KG1 (cell line): Measurements from ENCODE around the gene CDK17.
"Not testable (repeated sequence)": the region's sequence is repeated elsewhere in the genome, so short reads cannot be mapped to it uniquely, and the experiment has no call there.

Experiments
- DNase-seq: peaks from one replicate; lab custom pipeline; 2025; lab: John Stamatoyannopoulos, UW

The CDK17 gene

DNA sequence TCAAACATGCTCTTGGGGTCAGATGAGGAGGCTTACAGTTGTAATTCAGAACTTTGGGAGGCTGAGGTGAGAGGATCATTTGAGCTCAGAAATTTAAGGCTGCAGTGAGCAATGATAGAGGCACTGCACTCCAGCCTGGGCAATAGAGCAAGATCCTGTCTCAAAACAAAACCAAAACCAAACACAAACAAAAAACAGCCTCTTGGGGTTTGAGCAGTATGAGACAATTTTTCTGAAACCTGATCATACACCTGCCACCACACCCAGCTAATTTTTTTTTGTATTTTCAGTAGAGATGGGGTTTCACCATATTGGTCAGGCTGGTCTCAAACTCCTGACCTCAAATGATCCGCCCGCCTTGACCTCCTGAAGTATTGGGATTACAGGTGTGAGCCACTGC lies 17.4 kb upstream of the CDK17 start:
- not testable (repeated sequence) for DNase-seq

DNA sequence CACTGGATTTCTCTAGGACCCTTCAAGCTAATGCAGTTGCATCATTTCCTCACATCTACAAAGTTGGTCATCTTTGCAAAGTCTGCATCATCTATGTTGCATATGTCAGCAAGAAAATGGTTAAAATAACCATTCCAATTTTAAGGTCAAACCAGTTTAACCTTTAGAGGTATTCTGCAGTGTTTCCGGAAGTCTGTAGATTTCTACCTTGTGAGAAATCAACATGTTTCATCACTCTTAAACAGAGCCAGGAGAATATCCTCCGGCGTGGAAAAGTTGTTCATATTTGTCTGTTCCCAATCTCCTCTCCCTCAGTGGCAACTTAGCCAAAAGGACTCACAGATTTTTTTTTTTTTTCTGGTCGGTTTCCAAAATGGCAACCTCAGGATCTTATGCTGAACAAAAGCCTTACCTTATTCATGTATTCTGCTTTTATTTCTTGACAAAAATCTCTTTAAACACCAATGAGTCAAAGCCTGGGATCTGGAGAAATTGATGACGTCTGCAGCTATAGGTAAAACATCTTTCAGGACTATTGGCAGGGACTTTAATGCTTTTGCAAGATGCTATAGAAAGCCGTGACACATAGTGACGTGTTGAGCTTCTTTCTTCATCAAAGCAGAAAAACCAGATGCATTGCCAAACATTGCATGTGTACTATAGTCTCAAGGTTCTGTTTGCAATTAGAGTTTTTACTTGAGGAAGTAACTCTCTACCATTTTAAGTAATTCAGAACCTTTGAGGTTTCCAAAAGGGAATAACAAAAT lies 16.0 kb upstream of the CDK17 start:
- no peak for DNase-seq

DNA sequence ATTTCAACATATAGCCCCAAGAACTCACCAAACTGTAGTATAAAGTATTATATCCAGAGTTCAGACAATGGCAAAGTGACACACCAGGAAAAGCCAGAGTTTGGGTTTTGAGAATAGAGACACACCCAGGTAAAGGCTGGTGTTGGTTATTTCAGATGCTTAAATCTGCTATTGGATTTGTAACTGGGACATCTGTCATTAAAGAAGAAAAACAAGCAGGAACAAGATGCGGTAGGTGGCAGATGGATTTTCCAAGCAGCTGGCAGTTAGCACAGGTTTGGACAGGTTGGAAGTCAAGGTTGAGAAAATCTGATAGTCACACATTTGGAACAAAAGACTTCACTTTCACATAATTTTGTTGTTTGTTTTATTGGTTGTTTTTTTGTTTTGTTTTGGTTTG lies 14.4 kb upstream of the CDK17 start:
- DNase-seq: no peak

DNA sequence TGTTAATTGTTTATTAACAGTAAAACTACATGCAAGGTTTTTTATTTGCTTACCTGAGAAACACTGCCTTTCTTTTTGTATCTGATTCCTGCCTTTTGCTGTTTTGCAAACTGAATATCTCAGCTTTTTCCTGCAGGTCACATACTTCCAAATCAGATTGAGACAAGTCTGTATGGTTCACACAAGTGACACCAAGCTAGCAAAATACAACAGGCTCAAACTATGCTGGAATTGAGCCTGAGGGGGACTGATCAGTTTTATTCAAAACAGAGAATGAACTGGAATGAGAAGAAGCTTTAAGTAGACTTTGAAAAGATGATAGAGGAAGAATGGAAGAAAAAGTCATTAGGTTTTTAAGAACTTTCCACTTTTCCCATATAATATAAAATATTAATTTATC lies 12.2 kb upstream of the CDK17 start:
- no peak for DNase-seq

DNA sequence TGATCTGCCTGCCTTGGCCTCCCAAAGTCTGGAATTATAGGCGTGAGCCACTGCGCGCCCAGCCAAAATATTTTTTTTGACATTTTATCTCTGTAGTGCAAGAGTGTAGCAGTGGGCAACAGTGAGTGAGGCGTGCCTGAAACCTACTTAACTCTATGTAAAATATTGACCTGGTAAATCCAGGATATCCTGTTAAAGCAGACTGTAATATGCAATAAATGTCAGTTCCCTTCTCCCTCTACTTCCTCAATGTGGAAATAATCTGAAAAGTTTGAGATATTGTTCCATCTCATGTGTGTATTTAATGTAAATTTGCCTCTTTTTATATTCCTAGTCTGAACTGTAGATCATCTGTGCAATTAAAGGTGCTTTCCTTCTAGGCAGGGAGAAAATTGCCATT lies 9.5 kb upstream of the CDK17 start:
- no peak for DNase-seq

DNA sequence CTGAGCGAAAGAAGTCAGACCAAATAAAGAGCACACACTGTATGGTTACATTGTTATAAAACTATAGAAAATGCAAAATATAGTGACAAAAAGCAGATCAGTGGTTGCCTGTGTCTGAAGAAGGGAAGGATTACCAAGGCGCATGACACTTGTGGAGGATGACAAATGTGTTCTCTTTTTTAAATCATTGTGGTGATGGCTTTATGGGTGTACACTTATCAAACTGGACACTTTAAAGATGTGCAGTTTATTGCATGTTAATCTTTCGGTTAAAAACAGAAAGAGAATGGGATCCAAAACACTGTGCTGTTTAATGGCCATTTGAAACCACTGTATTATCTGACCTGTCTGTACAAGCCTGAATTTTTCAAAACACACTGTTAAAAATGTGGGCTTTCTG lies 8.8 kb upstream of the CDK17 start:
- no peak for DNase-seq

DNA sequence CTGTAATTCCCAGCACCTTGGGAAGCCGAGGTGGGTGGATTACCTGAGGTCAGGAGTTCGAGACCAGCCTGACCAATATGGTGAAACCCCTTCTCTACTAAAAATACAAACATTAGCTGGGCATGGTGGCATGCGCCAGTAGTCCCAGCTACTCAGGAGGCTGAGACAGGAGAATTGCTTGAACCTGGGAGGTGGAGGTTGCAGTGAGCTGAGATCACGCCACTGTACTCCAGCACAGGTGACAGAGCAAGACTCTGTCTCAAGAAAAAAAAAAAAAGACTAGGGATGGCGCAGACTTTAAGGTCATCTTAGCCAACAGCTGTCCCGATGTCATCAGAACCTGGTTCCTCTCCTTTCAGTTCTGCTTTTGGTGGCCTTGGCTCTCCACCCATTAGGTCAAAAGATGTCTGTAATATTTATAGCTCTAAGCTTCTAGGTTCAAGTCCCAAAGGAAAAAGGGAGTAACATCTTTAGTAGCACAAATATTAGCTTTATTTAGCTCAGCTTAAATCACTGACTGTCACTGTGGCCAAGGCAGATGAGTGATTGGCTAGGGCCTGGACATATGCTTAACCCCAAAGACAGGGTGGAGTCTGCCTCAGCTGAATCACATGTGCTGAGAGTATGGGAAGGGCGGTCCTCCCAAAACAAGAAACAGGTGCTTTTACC lies 7.3 kb upstream of the CDK17 start:
- not testable (repeated sequence) for DNase-seq

DNA sequence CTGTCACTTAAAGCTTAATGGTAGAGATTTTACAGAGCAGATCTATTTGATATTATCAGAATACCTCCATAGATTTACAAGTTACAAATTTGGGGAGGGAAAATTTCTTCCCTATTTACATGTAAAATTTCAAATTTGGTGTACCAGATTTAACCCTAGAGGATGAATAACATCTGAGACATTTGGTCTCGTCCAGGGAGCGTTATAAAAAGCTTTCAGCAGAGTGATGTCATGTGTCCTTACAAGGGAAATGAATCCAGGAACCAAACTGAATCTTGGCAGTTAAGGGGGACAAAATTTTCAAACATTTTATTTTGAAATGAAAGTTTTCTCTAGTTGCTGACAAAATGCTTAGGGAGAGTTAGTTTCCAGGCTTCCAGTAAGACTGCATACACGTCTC lies 4.5 kb upstream of the CDK17 start:
- DNase-seq: no peak

DNA sequence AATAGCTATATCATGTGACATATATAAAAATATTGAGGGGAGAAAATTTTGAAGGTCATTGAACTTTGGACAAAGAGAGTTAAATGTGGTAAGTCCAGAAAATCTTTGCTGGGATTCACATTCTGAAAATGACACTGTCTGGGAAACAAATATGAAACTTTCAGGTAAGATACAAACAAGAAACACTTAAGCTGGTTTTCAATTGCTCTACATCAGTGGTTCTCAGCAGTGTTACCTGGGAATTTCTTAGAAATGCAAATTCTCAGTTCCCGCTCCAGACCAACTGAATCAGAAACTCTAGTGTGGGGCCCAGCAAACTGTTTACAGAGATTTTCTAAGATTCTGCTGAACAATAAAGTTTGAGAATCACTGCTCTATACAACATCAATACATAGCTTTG lies 3.6 kb upstream of the CDK17 start:
- no peak for DNase-seq

DNA sequence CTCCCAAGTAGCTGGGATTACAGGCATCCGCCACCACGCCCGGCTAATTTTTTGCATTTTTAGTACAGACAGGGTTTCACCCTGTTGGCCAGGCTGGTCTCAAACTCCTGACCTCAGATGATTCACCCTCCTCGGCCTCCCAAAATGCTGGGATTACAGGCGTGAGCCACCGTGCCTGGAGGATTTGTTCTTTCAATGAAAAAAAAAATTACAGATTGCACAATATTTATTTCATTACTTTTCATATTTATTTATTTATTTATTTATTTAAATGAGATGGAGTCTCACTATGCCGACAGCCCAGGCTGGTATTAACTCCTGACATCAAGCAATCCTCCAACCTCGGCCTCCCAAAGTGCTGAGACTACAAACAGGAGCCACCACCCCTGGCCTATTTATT lies 2.3 kb upstream of the CDK17 start:
- not testable (repeated sequence) for DNase-seq

DNA sequence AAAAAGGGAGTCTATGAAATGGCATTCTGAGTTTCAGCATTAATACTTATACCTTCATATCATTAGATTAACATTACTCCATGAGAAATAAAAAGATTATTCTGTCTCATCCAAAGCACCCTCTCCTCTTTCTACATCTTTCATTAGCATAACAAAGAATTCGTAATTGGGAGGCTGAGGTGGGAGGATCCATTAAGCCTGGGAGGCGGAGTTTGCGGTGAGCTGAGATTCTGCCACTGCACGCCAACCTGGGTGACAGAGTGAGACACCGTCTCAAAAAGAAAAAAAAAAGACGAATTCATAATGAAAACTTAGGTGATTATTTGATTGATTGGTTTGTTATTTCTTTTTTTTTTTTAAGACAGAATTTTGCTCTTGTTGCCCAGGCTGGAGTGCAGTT lies 1.8 kb upstream of the CDK17 start:
- no peak for DNase-seq

DNA sequence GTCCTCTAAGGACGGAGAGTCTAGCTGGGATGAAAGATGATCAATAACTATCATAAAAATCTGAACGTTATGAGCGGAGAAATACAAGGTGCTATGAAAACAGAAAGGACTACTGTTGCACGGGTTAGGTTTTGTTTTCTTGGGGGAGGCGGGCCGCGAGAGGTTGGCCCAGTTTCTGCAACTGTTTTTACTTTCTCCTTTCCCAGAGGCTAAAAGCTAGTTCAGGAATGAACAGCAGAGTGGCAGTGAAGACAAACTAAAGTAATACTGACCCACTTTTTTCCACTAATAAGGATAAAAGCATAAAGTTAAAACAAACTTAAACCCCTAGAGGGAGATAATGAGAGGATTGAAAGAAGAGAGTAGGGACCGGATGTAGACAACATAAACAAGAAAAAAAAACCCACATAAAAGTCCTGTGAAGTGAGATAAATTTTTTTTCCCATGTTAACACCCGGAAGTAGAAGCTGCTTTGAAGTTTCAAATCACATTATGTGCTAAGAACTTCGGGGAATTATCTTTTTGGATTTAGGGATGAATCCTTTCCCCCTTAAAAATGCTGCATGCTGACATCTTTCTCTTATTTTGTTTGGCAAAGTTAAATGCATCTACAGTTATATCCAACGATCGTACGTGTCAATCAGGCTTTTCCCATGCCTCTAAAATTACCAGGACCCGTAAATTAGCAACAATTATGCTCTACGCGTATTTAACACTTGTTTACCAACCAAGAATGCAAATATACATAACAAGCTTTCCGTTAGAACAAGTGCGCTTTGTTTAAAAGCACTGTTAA lies 1.0 kb upstream of the CDK17 start:
- peak; percentile 49 for DNase-seq

DNA sequence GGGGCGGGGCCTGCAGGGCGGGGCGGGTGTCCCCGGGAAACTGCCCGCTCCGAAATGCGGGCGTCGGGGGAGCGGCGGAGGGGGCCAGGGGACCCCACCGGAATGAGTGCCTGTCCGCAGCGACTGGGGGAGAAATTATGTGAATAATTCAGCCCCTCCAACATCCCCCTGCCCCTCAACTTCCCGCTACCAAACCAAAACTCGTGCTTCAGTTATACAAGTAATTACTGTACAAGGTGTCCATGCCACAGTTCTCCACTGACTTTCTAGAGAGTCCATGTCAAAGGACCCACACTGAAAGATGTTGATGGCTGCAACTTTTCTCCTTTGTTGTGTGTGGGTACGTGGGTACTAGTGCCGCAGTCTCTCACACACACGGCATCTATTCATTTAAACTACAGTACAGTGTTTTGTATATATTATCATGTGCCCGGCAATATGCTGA lies 414 bp upstream of the CDK17 start:
- DNase-seq: no peak

DNA sequence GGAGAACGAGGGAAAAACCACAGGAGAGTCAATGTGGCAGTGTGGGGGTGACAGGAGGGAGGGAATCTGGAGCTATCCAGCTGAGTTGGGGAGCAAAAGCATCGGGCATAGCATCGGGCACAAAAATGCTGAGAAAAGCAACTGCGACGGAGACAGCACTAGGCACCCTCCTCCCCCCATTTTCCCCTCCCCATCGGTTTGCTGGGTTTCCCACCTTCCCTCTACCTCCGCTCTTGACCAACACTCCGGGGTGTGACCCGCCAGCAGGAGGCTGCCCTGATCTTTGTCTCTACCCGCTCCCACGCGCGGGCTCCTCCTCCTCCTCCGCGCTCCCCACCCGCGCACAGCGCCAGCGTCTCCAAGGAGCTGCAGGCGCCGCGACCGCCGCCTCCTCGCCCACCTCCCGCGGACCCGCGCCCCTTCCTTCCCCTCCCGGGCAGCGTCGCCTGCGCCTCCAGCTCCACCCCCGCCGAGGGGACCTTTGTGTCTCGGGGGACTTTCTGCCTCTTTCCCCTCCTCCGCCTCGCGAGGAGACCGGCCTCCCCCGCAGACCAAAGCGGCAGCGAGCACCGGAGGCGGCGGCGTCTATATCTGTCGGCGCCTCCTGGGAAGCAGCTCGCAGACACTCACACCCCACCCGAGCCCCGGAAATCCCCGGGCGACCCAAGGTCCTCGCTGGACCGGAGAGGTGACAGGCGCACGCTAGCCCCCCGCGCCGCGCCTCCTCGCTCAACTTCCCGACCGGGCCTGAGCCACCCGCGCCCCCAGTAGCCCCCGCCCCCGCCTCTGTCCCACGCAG lies 920 bp downstream of the CDK17 start:
- peak; percentile 80 for DNase-seq

DNA sequence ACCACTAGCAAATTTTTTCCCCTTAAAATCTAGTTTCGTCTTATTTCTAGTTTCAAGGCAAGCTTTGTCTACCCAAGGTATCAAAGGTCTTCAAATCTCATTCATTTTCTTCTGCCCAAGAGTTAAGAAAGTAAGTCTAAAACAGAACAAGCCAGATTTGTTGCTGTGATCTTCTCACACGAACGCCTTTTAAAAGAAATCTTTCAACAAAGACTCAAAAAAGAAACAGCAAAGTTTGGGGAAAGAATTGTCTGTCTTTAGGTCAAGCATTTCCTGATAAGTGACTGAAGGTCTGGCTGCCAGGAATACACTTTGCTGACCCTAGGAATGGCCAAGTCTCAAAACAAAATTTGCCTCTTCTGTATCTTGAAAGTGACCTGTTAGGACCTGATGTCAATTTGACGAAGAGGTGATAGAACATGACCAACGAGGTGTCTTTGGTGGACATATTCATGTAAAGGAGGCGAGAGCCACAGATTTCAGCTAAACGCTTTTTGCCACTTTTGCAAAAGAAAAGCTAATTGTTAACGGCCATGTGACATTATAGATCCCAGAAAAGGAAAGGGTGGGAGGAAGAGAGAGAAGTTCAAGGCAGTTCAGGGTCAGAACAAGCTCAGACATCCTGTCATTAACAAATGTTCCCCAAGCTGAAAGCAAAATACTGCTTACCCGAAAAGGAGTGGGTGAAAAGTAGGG lies 1.7 kb downstream of the CDK17 start:
- DNase-seq: no peak

DNA sequence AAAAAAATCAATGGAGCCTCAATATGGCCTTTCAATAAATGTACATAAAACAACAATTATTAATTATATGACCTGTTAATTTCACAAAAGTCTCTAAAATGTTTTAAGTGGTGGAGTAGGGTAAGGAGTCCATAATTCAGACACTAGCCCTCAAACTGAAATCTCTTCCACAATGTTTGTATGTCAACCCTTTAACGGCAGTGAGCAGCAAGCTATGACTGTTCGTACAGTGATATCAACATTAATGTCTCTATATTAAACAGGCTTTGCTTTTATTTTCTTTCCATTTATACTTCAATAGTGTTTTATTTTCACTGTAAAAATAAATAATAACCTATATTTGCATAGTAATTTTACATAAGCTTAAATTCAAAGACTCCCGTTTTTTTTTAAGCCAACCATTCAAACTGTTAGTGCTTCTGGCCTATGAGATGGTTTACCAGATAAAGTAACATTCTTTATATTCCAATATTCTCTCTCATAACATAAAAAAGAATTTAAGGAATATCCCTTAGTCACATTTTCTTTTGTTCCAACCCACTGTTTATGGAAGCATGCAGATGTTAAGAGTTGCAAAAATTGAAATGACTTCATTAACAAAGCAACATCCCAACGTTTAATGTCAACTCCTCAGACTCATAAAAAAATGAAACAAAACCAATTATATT lies 2.3 kb downstream of the CDK17 start:
- DNase-seq: no peak

DNA sequence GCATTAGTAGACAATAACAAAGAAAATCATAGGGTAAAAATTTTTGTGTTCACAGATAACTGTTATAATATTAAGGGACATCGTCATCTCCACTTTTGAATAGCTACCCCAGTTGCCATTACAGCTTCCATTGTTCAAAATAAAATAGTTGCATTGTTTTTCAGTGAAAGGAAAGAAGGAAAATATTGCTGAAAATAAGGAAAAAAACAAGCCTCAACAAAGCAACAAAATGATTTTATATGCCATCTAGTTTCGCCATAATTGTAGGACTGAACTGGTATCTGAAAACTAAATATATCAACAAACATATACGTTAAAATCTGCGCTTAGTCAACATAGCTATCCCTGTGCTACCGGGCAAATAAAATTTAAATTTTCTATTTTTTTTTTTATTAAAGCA lies 3.3 kb downstream of the CDK17 start:
- DNase-seq: no peak

DNA sequence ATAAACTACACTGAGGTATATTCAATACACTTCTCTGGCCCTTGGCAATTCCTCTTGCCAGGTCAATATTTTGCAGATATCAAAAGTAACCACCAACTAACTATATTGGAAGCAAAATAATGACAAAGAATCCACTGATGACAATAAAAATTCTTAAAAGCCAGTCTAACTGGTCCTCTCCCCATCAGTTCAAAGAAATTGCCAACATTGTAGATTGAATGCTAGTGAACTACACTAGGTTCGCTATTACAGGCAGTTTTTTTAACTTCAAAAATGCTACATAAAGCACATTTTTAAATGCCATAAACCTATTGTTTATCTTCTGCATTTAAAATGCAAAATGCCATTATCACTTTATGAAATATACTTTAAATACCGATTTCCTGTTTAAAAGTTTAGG lies 4.0 kb downstream of the CDK17 start:
- no peak for DNase-seq

DNA sequence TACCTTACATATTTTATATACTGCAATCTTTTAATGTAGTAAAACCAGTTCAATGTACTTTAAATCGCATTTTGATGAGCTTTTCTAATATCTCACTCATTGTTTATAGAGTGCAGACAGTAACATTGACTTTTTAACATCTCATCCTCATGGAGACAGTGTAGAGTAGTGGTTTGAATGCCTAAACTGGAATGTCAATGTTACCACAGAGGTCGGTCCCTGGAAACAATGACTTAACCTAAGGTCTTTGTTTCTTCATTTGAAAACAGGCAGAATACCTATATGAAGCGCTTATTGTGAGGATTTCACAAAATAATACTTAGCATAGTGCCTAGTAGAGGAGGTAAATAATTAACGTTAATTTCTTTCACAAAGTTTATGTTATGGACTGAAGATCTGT lies 5.0 kb downstream of the CDK17 start:
- no peak for DNase-seq

DNA sequence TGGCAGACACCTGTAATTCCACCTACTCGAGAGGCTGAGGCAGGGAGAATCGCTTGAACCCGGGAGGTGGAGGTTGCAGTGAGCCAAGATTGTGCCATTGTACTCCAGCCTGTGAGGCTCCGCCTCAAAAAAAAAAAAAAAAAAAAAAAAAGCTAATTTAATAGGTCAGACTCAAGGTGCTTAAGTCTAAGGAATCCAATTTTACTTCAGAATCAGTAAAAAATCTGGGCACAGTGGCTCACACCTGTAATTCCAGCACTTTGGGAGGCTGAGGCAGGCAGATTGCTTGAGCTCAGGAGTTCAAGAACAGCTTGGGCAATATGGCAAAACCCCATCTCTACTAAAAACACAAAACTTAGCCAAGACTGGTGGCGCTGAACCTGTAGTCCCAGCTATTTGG lies 7.0 kb downstream of the CDK17 start:
- DNase-seq: not testable (repeated sequence)

DNA sequence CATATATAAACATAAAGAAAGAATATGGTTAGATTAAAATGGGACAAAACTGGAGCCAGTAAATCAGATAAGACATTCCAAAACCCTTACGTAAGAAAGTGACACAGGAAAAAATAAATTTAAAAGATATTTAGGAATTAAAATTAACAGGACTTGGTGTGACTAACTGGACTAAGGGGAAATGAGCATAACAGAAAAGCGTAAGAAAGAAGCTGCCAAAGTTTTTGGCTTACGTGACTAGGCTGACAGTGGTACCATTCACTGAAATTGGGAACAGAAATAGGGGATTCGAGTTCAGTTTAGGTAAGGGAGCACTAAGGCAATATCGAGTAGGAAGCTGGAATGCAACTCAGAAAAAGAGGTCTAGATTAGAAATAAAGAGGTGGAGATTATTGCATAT lies 7.8 kb downstream of the CDK17 start:
- DNase-seq: no peak
